Choroid plexus epithelial cell (primary cell): ENCODE measurements around the gene HES6.

Source experiments
- DNase-seq: peaks from one replicate; pipeline ENCODE4 v3.0.0-alpha.2; 2010; ENCODE audit warnings: low read depth
- H3K4me3 ChIP-seq: 2 replicates; pipeline ENCODE4 v1.5.1; 2011; ENCODE audit warnings: low read depth, mild to moderate bottlenecking, control low read depth, low read length, moderate library complexity
- TF ChIP-seq, protein P1 (sequence below): conservative IDR thresholded peaks from 2 replicates; pipeline ENCODE4 v1.5.1; 2011; ENCODE audit warnings: low read depth, mild to moderate bottlenecking, control low read depth, inconsistent platforms, low read length, moderate library complexity

The HES6 gene

DNA sequence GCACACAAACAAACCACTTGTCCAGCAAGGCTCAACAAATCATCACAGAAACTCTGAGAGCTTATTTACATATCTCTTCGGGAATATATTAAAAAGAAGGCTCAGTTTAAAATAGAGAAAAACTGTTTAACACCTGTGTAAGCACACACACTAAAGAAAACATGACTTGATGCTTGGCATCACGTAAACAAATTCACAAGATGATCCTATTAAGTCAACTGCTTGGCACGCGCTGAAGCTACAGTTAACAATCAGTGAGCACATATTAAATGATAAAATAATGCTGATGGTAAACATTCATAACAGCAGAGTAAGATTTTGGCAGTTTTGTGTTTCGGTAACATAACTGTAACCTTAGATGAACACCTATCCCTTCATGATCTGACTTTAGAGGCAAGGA is 4.3 kb upstream of the HES6 start:
- TF ChIP-seq, protein P1, sequence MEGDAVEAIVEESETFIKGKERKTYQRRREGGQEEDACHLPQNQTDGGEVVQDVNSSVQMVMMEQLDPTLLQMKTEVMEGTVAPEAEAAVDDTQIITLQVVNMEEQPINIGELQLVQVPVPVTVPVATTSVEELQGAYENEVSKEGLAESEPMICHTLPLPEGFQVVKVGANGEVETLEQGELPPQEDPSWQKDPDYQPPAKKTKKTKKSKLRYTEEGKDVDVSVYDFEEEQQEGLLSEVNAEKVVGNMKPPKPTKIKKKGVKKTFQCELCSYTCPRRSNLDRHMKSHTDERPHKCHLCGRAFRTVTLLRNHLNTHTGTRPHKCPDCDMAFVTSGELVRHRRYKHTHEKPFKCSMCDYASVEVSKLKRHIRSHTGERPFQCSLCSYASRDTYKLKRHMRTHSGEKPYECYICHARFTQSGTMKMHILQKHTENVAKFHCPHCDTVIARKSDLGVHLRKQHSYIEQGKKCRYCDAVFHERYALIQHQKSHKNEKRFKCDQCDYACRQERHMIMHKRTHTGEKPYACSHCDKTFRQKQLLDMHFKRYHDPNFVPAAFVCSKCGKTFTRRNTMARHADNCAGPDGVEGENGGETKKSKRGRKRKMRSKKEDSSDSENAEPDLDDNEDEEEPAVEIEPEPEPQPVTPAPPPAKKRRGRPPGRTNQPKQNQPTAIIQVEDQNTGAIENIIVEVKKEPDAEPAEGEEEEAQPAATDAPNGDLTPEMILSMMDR, result no peak

DNA sequence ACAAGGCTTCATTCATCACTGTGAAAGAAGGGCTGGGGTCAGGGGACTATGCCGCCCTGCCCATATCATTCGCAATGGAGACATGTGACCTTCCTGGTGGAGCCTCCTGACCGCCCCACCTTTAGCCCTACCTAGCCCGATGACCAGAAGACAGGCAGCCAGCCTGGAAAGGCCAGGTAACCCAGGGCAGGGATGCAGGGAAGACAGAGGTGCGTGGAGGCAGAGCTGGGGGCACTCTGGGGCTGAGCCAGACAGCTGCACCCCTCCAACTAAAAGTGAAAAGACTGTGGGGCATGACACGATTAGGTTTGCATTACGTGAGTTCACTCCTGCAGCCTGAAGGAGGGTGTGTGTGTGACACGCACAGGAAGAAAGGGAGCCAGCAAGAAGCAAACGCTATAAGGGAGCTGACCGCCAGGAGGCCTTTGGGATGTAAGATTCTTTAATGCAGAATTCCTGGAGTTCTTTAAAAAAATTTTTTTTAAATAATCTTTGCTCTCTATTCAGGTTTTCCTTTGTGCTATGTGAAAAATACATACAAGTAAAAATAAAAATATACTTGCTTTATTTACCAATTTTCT is 3.7 kb upstream of the HES6 start:
- H3K4me3 ChIP-seq, result no peak overlapping the region
- TF ChIP-seq, protein P1, result peak; percentile 6
- DNase-seq, result no peak

More for the DNA sequence above, 4.3 kb upstream of the HES6 start:
- no peak for DNase-seq
- H3K4me3 ChIP-seq, result no peak overlapping the region

DNA sequence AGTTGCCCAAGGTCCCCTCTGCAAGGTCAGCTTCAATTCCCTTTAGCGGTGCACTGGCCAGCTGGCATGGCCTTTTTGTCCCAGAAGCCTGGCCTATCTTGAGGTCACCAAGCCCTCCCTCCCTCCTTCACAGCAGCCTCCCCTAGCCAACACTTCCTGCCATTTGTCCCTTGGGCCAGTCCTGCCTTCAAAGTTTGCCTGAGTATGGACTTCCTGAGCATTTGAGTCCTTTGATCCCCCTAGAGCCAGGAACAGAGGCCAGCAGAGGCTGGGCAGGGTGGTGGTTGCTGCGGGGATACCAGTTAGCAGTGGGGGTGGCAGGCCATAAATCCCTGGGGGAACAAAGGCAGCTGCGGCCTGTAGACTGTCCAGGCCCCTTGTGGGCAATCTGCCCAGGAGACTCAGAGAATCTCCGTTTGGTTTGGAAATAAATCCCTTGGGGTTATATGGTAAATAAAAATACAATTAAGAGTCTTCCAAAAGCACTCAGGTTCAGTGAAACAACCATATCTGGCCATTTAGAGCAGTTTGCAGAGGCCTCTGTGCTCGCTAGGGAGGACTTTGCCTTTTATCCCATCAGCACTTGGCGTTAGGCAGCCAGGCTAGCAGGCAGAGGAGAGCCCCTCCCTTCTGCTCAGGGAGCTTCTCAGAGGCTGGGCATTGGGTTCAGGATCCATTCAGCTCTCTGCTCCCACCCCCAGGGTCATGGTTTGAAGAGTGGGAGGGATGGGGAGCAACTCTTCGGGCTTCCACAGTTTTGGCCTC is 3.1 kb upstream of the HES6 start:
- TF ChIP-seq, protein P1, result no peak
- no peak overlapping the region for H3K4me3 ChIP-seq
- DNase-seq, result no peak

DNA sequence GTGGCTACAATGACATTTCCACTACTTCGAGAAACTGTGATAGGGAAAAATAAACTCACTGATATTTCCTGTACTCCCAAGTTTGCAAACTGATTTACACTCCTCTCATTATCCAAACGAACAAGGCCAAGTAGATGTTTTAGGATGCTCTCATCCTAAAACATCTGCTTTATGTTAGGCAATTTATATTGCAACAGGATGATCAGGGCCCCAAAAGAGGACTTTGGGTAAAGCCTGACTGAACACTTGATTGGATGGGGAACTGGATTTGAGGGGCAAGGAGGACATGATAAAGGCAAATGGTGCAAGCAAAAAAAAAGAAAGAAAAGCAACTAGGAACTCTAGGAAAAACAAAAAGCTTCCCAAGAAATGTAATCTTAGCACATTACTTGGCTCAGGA is 2.1 kb upstream of the HES6 start:
- TF ChIP-seq, protein P1, result no peak
- DNase-seq, result no peak
- H3K4me3 ChIP-seq, result no peak overlapping the region

DNA sequence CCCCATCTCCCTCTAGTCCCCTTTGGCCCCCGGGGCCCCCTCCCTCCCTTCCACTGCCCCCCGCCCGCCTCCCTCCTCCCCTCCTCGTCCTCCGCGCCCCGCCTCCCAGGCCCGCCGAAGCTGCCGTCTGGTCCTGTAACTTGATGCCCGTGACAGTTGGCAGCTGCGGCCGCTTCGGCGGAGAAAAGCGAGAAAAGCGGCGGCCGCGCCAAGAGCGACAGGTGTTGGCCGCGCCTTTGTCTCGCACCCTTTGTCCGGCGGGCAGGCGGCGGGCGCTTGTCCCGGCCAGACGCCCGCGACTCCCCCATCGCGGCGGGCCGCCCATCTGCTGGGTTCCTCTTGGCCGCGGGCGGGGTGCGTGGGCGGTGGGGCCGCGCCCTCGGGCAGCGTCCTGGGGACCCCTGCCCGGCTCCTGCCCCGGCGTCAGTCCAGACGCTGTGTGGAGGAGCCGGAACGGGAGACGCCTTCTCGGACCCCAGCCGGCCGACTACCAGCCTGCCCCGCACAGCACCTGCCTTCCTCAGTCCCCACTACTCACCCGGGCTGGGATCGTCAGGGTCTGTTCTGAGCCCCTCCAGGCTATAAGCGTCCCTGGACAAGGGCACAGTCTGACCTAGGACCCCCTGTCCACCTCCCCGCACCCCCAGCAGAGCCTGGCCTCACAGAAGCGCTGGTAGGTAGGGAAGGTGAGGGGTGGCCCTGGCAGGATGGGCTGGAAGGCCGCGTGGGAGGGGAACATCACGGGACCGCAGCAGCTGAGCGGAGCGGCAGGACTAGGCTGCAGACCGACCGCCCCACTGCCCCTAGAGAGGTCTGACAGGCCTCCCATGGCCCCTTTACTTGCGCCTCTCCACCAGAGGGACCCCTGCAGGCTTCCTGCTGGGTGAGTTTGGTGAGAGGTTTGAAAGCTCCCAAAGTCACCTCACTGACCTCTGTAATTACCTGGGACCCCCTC is 1.2 kb upstream of the HES6 start:
- no peak overlapping the region for H3K4me3 ChIP-seq
- TF ChIP-seq, protein P1, result no peak
- DNase-seq, result no peak

DNA sequence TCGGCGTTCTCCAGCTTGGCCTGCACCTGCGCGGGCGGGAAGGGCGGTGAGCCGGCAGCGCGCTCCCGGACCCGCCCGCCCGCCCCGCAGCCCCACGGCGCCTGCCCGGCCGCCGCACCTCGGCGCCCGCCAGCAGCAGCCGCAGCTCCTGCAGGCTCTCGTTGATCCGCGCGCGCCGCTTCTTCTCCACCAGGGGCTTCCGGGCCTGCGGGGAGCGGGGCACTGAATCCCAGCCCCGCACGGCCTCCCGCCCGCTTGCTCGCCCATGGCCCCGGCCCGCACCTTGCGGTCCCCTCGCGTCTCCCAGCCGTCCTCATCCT is 335 bp downstream of the HES6 start:
- H3K4me3 ChIP-seq, result peak overlapping the region; percentile 56
- TF ChIP-seq, protein P1, result no peak
- no peak for DNase-seq
